HuH-7.5 (cell line): ENCODE measurements around the gene MALT1.

Experiments
- DNase-seq: peaks from one replicate; pipeline ENCODE4 v3.0.0; 2011; ENCODE audit warnings: low spot score

The MALT1 gene

DNA sequence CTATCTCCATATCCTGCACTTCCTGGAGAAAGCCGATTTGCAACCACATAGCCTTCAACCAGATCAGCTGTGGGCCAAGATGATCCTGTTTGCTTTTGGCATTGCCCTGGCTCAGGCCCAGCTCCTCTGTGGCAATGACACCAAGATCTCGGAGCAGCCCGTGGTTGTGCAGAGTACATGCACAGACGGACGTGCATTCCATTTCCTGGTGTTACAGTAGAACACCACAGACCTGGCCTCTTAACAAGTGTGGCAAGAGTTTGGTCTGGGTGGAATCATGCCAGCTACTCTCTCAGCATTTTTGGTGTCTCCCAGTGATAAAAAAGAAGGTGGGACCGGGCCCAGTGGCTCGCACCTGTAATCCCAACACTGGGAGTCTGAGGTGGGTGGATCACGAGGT is 20.0 kb downstream of the MALT1 start:
- DNase-seq = no peak

DNA sequence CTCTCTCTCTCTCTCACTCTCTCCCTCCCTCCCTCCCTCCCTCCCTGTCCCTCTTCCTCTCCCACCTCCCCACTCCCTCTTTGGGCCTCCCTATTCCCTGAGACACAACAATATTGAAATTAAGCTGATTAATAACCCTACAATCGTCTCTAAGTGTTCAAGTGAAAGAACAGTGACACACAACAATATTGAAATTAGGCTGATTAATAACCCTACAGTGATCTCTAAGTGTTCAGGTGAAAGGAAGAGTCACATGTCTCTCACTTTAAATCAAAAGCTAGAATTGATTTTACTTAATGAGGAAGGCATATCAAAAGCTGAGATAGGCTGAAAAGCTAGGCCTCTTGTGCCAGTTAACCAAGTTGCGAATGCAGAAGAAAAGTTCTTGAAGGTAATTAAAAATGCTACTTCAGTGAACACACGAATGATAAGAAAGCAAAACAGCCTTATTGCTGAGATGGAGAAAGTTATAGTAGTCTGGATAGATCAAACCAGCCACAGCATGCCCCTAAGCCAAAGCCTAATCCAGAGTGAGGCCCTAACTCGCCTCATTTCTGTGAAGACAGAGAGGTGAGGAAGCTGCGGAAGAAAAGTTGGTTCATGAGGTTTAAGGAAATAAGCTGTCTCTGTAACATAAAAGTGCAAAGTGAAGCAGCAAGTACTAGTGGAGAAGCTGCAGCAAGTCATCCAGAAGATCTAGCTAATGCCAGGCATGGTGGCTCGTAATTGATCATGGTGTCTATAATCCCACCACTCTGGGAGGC is 21.3 kb downstream of the MALT1 start:
- DNase-seq = no peak

DNA sequence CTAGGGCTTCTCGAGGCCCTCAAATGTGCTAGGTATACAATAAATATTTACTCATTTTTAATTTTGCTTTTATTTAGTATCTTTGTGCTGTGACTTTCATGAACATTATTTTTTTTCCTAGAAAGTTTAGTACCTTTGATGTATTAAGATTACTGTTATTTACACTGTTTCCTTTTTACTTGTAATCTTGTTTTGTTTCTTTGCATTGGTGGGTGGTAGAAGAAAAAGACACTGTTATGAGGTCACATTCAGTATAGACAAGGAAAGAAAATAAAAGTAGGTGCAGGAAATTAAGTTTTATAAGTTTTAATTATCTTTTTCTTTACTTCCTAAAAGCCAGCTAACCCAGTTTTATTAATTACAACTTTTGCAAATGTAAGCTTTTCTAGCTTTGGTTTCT is 23.0 kb downstream of the MALT1 start:
- no peak for DNase-seq

DNA sequence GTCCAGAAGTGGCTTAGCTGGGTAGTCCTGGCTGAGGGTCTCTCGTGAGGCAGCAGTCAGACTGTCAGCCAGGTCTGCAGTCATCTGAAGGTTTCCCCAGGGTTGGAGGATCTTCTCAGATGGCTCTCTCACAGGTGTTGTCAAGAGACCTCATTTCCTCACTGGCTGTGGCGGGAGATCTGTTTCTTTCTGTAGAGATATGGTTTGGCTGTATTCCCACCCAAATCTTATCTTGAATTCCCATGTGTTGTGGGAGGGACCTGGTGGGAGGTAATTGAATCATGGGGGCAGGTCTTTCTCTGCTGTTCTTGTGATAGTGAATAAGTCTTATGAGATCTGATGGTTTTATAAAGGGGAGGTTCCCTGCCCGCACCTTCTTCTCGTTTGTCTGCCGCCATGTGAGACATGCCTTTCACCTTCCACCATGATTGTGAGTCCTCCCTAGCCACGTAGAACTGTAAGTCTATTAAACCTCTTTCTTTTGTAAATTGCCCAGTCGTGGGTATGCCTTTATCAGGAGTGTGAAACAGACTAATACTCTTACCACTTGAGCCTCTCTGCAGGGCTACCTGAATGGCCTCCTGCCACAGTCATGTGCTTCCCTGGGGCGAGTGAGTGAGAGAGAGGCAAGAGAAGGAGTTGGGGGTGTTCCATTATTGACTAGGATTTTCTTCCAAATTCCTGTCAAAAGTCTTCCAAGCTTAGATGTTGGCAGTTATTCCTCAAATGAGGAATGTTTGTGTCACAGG is 23.6 kb downstream of the MALT1 start:
- no peak for DNase-seq

DNA sequence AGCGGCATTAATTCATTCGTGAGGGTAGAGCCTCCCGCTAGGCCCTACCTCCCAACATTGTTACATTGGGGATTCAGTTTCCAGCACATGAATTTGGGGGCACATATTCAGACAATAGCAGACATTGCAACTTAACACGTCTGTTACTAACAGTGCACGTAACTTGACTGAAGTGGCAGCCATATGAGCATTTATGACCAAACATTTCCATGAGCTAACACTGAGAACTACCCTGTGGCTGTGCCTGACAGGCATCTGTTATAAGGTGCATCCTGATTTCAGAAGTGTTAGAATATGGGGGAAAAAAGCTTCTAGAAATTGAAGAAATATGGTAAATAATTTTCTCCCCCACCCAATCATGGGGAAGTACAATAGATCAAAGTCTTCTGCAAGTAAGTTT is 24.5 kb downstream of the MALT1 start:
- no peak for DNase-seq

DNA sequence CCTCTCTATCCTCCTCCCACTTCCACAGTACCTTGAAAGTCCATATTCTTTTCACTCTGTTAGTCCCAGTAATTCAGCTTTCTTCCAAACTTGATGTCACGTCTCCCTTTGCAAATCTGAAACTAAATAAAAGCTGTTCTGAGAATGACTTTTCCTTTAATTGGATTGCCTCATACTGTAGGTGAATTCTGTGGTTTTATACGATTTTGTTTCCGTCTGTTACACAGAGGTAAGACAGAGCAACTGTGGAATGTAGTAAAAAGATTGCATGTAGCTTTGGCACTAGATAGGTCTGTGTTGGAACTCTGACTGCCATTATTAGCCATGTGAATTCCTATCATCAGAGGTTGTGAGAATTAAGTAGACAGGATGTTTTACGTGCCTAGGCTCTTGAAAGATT is 25.9 kb downstream of the MALT1 start:
- no peak for DNase-seq

DNA sequence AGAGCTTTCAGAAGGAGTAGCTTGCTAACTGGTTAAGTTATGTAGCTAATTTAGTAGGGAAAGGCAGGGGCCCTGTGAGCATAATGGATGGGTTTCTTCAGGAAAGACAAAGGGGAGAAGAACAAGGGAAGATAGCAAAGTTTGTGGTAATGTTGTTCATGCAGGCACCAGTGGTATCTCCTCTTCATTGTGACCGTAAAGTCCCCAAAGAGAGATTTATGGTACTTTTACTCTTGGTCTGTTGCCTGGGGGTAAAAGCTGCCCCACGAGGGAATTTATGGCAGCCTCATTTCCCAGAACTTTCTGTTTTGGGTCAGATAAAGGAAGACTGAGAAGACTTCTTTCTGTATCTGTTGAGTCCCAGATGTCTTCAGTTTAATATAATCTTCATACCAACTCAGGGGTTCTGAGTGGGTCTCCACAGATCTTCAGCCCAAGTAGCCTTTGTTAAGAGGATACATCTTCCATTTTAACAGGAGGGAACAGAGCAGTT is 27.5 kb downstream of the MALT1 start:
- no peak for DNase-seq

DNA sequence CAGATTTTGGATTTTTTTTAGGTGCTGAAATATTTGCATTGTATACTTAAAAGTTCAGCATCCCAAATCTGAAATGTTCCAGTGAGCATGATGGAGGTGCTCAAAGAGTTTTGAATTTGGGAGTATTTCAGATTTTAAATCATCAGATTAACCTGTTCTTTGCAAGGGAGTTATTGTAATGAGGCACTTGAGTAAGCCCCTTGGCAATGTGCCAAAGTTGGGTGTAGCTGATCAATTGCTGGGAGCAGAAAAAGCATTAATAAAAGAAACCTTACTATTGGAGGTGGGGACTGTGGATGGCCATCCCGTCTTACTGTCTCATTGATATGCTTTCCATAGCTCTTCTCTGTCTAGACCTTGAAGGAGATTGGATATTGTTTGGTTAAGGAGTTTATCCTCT is 28.3 kb downstream of the MALT1 start:
- no peak for DNase-seq

DNA sequence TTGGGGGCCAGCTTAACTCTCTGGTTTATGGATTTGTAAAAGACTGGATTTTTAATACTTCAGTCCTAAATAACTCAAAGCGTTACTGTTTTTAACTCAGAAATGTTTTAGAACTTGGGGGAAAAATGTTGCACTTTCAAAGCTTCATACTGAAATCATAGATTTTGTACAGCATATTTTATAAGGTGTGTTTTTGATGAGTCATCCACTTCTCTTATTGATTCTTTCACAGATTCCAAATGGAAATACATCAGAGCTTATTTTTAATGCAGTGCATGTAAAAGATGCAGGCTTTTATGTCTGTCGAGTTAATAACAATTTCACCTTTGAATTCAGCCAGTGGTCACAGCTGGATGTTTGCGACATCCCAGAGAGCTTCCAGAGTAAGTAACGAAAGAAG is 28.9 kb downstream of the MALT1 start:
- DNase-seq = no peak

DNA sequence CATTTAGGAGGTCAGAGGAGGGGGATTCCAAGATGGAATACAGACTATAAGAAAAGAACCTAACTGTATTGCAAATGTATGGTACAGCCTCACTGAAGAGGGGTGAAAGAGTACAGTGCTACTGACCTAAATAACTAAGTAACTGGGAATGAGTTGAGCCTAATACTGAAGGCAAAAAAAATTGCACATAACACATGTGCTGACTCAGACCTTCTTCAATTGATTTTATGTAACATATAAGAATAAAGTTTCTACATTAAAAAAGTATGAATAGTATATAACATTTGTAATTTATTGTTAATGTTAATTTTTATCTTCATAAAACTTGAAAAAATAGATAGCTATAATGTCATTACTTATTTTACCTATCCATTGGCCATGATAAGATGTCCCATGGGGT is 41.7 kb downstream of the MALT1 start:
- DNase-seq = no peak

DNA sequence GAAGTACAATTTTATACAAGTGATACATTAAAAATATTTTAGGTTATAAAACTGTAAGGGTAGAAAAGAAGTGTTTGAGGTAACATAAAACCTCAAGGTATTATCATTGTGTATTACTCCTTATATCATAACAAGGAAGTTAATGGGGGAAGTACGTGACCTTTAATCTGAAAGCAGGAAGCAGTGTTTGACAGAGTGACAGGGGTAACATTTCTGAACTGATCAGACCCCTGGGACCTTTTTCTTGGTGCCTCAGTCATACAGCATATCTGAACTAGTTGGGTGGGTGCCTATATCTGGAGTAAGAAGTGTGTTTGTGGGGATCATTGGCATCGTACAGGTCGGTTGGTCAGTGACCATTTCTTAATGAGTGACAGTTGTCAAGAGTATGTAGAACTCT is 43.0 kb downstream of the MALT1 start:
- no peak for DNase-seq

DNA sequence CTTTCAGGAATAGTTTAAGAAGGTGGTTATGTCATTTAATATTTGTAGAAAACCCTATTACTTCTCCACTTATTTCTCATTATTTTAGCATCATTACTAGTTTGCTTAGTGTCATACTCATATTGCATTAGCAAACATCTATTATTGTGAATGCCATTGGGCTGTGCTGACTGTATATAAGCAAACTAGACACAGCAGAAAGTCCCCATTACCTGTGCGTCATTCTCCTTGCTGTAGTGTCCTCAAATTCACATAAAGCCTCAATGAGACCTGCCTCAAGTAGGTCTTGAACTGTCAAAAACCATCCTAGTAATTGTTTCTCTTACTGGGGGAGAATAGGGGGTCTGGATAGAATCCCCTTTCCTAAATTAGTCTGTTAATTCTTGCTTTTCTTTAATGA is 43.6 kb downstream of the MALT1 start:
- DNase-seq = no peak

DNA sequence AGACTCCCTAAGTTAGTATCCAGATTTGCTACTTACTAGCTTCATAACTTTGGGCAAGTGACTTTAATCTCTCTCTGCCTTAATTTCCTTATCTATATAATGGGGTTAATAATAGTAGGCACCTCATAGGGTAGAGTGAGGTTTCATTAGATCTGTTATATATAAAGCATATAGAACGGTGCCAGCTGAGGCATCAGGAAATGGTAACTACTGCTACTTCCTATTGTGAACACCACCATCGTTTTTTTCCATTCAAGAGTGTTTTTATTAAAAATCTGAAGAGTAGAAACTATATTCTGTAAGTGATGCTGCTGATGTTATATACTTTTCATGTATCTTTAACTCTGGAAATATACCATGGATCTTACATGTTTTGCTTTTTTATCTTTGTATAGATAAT is 44.3 kb downstream of the MALT1 start:
- no peak for DNase-seq

DNA sequence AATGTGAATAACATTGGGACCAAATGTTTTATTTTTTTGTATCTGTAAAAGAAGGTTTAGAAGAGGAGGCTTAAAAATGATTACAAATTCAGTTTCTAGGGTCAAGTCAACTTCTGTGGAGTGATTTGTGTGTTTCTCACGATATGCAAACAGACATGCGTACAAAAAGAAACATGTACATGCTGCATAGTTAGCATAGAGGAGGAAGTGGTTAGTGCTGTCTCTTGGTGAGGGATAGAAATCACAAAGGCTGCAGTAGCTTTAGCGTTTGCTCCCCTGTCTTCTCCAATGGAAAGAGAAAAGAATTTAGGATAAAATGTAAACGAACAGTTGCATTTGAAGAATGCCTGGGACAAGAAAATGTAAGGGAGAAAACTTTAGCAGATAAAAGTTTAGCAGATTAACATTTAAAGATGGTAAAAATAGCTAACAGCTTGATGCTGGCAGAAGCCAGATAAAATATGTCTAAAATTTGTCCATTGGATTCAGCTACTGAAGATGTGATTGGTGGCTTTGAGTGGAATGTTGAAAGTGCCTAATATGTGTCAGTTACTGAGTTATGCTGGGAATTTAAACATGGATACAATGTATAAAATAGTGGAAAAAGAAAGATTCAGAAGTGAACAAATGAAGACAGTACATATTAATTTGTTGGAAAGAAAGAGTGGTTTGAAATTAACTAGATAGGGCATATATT is 44.9 kb downstream of the MALT1 start:
- DNase-seq = no peak

DNA sequence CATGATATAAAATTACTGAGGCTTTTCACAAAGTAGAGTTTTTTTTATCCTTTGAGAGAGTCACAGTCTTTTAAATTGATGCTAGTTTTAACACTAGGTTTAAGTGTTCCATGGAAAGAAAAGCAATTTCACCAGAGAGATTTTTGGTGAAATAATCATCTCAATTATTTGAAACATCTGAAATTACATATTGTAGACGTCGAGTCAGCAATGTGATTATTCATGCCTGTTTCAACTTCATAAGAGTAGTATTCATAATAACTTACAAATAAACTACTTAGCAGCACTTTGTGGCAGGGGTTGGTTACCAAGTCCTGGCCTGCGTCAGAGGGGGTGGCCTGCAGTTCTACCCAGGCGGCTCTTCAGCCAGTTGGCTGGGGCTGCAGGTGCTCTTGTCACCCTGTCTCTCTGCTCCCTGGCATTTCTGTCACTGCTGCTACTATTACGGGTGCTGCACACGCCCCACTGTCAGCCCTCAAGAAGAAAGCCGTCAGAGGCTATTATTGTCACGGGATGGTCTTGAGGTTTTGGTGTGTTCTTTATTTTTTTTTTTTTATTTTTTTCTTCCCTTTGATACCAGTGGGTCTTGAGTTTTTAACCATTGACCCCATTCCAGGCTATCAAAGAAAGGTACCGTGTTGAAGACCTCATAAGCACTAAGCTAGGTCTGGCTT is 50.4 kb downstream of the MALT1 start:
- DNase-seq = no peak

DNA sequence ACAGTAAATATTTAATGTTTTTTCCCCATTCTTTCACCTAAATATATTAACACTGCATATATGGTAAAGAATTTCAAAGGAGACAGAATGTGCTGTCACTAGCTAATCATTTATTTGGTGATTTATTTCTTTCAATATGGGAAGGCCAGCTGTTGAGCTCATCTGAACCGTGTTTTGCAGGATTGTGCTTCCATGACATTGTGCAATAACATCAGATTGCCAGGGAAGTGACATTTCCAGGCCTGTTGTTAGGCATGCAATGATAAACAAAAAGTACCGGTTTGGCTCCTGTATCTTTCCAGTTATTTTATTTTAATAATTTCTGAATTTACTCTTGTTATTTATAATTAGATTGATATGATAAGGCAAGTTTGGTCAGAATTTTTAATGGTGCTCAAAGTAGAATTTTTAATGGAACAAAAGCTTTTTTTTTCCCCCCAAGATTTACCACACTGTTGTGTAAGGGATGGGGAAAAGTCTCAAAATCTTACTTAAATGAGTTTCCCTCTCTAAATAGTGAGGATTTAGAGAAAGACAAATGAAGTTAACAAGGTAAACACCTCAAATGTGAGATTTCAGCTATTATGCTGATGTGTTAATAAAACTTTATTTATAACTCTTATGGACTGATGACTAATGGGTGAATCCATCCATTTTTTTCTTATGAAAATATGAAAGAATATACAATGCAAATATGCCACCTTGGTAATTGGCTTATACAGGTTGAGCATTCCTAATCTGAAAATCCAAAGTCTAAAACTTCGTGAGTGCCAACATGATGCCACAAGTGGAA is 52.7 kb downstream of the MALT1 start:
- DNase-seq = no peak

DNA sequence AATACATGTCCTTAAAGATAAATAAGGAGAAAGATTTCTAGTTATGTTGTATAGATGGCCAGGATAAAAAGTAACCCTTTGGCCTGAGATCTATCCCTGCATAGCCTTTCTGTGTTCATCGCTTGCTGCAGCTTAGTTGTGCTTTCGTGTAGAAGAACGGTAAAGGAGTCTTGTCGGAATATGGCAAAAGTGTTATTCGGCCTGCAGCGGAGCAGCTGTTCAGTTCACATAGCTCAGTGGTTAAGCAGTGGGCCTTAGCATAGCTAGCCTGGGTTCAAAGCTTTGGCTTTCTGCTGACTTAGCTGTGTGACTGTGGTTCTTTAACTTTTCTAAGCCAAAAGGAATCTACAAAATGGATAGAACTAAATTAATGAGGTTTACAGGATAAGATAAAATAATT is 55.4 kb downstream of the MALT1 start:
- DNase-seq = no peak

DNA sequence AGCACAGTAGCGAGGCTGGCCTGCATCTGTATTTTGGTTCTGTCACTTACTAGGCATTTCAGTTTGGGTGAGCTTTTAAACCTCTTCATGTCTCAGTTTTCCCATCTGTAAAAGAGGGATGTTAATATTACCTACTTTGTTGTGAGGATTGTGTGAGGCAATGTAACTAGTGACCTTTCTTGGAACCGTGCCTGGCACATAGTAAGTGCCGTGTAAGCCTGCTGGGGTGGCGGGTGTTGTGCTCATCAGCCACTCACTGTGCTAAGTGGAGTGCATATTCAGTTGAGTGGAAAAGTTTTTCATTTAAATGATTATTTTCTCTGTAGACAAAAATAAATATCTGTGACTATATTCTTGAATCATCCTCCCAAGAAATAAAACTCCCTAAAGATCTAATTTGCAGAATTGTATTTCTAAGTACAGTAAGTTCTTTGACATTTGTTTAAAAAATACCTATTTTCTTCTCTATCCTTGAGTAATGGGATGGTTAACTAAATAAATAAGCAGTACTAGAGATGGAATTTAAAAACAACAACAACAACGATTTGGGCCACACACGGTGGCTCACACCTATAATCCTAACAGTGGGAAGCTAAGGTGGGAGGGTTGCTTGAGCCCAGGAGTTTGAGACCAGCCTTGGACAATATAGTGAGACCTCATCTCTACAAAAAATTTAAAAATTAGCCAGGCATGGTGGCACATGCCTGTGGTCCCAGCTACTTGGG is 56.7 kb downstream of the MALT1 start:
- no peak for DNase-seq

DNA sequence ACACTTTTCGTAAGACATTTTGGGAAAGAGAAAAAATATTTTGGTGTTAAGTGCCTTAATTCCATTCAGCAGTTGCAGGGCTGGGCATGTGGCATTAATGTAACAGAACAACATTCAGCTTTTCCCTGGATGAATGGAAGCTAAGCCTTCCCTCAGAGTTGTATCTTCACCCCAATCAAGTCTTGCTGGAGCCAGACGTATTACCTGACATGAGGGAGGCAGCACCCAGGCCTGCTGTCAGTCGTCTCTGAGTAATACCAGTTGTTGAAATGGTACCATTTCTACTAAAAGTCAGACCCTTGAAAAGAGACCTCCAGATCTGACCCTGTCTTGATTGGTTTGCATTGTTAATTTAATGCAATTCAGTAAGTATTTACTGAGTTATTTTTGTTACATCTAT is 57.5 kb downstream of the MALT1 start:
- DNase-seq = no peak

DNA sequence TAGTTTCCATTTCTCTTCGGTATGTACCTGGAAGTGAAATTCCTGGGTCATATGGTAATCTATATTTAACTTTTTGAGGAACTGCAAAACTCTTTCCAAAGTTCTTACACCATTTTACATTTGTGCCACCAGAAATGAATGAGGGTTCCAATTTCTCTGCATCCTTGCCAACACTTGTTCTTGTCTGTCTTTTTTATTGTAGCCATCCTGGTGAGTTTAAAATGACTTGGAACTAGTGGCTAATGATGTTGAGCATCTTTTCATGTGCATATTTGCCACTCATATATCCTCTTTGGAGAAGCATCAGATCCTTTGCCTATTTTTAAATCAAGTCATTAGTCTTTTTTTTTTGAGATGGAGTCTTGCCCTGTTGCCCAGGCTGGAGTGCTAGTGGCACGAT is 59.4 kb downstream of the MALT1 start:
- no peak for DNase-seq

DNA sequence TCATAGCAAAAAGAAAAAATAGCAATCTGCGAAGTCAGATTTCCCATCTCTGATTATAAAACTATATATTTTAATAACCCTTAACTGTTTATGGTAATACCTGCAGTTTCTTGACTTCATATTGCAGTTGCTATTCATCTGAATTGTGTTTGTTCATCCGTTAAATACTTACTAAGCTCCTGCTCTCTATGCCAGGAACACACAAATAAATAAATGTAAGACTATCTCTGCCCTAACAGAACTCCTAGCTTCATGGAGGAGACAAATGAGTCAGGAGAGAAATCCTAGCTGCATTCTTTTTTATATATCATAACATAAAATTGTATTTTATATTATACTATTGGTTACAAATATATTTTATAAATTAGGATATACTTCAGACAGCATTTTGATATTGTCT is 61.2 kb downstream of the MALT1 start:
- DNase-seq = no peak
